Panc1 (cell line): ENCODE data around the gene TMEM258. TPM values are rescaled to one million over a fixed set of nuclear protein-coding genes. Genes with fewer than 3 reads are reported as not detected.

Experiments
- ATAC-seq: fragments of 200-7000 bp; cut with Tn5 transposase; 2 replicates; pipeline ENCODE4 v1.9.1; 2020; ENCODE audit warnings: mild to moderate bottlenecking, moderate library complexity
- BruUV-seq: library from RNA; stranded (reverse); fragments of 400-500 nt; replicated peaks from 2 replicates; lab custom pipeline; 2021; lab: Mats Ljungman, UMichigan
- CTCF ChIA-PET: fragments of 300-600 bp; sonication (Branson Sonifier 250); formaldehyde crosslinking; loops from one replicate; lab custom pipeline; 2022; ENCODE audit warnings: antibody characterized with exemption; lab: Charles Lee
- POLR2A ChIA-PET: fragments of 300-600 bp; sonication (Branson Sonifier 250); formaldehyde crosslinking; loops from one replicate; lab custom pipeline; 2022; ENCODE audit warnings: antibody characterized with exemption; lab: Charles Lee
- DNase-seq: peaks from one replicate; pipeline ENCODE4 v3.0.0-alpha.2; 2010; ENCODE audit warnings: low read depth, low spot score
- H3K27ac ChIP-seq: 2 replicates; pipeline ENCODE4 v1.5.1; 2011; ENCODE audit warnings: mild to moderate bottlenecking, low read length, inconsistent platforms
- H3K27me3 ChIP-seq: fragments of 200-500 bp; sonication (Bioruptor generic); 2 replicates; pipeline ENCODE4 v1.6.0; 2014; ENCODE audit warnings: low read length, inconsistent platforms; ENCODE audit not compliant: control insufficient read depth, insufficient read depth
- H3K36me3 ChIP-seq: fragments of 200-500 bp; sonication (Bioruptor generic); 2 replicates; pipeline ENCODE4 v1.5.1; 2014; ENCODE audit warnings: inconsistent platforms, mild to moderate bottlenecking, low read length, moderate library complexity; ENCODE audit not compliant: control insufficient read depth, insufficient read depth
- H3K4me1 ChIP-seq: 2 replicates; pipeline ENCODE4 v1.5.1; 2011; ENCODE audit warnings: inconsistent platforms, mild to moderate bottlenecking, low read length, moderate library complexity; ENCODE audit not compliant: control insufficient read depth, insufficient read depth
- H3K4me3 ChIP-seq, 2 experiments: 2 replicates each; pipeline ENCODE4 v1.5.1; 2011 to 2012; ENCODE audit warnings: low read depth in 2 of 2, low read length in 2 of 2, mild to moderate bottlenecking in 2 of 2, inconsistent platforms in 1 of 2, moderate library complexity in 1 of 2
- H3K9me3 ChIP-seq: fragments of 200-500 bp; sonication (Bioruptor generic); 2 replicates; pipeline ENCODE4 v1.5.1; 2014; ENCODE audit warnings: low read depth, mild to moderate bottlenecking, inconsistent platforms, low read length, moderate library complexity; ENCODE audit not compliant: control insufficient read depth, insufficient read depth
- POLR2AphosphoS5 ChIP-seq: IDR thresholded peaks from 2 replicates; pipeline ENCODE4 v1.6.1; 2012; ENCODE audit warnings: mild to moderate bottlenecking, low read depth, low read length, moderate library complexity
- SIN3A ChIP-seq: IDR thresholded peaks from 2 replicates; pipeline ENCODE4 v1.6.1; 2012; ENCODE audit warnings: low read depth, mild to moderate bottlenecking, low read length, moderate library complexity, borderline replicate concordance; ENCODE audit not compliant: insufficient read depth
- TCF7L2 ChIP-seq: IDR thresholded peaks from 2 replicates; pipeline ENCODE4 v1.6.1; 2011; ENCODE audit warnings: mild to moderate bottlenecking, low read depth, low read length, inconsistent platforms
- in situ Hi-C: cut with HindIII; loops from 2 replicates; pipeline ENCODE4 v1.10.0; 2016; ENCODE audit warnings: low sequenced_read_pairs, low pct_unique_long_range_greater_than_20kb
- intact Hi-C: fragments of 100-400 bp; cut with micrococcal nuclease; formaldehyde crosslinking; loops from one replicate; pipeline ENCODE4 v1.10.0; 2022; ENCODE audit not compliant: unreplicated experiment
- total RNA-seq: library from RNA; stranded (reverse); gene quantifications from one replicate; pipeline ENCODE4 v1.2.1, GENCODE V29; 2021; ENCODE audit not compliant: unreplicated experiment
- TF ChIP-seq, protein P1 (sequence below), 2 experiments: IDR thresholded peaks; 2 replicates each; pipeline ENCODE4 v1.6.1; 2011 to 2012; ENCODE audit warnings: low read depth in 2 of 2, control low read depth in 1 of 2, low read length in 1 of 2, mild to moderate bottlenecking in 1 of 2, moderate library complexity in 1 of 2; ENCODE audit not compliant: insufficient read depth in 1 of 2
- TF ChIP-seq, protein P2 (sequence below): fragments of 450-650 bp; IDR thresholded peaks from 2 replicates; pipeline ENCODE4 v1.5.1; 2017; ENCODE audit warnings: mild to moderate bottlenecking

TMEM258 gene
- total RNA-seq, 1 experiment from 2014 or later, result 139 TPM

DNA sequence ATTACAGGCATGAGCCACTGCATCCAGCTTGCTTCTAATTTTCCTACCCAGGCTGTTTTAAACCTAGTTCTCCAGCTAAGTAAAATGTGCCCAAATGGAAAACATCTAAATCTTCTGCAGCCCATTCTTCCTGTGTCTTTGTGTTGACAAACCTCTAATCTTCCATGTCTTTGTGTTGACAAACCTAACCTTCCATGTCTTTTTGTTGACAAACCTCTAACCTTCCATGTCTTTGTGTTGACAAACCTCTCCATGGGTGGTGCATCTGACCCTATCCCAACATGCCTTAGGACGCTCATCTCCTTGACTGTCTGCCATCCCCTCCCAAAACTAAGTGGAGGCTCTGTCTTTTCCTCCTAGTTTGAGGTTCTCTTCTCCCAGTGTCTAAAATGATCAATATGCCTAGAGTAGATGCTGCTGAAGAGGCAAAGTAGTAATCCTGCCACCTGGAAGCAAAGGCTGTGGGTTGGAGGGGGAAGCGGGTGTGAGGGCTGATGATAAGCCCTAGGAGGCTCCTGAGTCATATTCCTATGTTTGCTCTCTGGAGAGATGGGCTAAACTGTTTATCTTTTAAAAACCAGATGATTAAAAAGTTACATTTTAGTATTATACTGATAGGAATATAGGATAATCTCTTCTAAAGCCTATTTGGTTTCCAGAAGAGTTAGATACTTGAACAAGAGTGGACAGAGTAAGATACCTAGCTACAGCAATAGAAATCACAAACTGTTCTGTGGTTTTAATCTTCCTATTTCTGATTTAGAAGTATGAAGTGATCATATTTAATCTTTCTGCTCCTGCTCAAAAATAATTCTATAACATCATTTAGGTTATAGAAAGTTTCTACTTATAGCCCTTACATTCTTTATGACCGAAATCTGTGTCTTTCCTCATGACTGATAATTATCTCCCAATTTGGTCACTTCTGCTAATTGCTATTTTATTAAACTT is 8.2 kb upstream of the TMEM258 start:
- no peak overlapping the region for H3K27ac ChIP-seq
- intact Hi-C loops (no loop called here), in situ Hi-C loops (no loop called here)
- peaks cover 9% of the 10 kb centered on the region for H3K36me3 ChIP-seq
- H3K9me3 ChIP-seq, result no peaks in the 10 kb centered on the region
- no peak overlapping the region for H3K4me3 ChIP-seq
- no peak for ATAC-seq
- TF ChIP-seq, protein P1, sequence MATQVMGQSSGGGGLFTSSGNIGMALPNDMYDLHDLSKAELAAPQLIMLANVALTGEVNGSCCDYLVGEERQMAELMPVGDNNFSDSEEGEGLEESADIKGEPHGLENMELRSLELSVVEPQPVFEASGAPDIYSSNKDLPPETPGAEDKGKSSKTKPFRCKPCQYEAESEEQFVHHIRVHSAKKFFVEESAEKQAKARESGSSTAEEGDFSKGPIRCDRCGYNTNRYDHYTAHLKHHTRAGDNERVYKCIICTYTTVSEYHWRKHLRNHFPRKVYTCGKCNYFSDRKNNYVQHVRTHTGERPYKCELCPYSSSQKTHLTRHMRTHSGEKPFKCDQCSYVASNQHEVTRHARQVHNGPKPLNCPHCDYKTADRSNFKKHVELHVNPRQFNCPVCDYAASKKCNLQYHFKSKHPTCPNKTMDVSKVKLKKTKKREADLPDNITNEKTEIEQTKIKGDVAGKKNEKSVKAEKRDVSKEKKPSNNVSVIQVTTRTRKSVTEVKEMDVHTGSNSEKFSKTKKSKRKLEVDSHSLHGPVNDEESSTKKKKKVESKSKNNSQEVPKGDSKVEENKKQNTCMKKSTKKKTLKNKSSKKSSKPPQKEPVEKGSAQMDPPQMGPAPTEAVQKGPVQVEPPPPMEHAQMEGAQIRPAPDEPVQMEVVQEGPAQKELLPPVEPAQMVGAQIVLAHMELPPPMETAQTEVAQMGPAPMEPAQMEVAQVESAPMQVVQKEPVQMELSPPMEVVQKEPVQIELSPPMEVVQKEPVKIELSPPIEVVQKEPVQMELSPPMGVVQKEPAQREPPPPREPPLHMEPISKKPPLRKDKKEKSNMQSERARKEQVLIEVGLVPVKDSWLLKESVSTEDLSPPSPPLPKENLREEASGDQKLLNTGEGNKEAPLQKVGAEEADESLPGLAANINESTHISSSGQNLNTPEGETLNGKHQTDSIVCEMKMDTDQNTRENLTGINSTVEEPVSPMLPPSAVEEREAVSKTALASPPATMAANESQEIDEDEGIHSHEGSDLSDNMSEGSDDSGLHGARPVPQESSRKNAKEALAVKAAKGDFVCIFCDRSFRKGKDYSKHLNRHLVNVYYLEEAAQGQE (IDR thresholded peaks at IDR 0.05; ENCODE audit: insufficient read depth in 1 of 2, low read depth in 2 of 2, low read length in 1 of 2), result no peak
- TF ChIP-seq SIN3A, result no peak
- TF ChIP-seq, protein P2, sequence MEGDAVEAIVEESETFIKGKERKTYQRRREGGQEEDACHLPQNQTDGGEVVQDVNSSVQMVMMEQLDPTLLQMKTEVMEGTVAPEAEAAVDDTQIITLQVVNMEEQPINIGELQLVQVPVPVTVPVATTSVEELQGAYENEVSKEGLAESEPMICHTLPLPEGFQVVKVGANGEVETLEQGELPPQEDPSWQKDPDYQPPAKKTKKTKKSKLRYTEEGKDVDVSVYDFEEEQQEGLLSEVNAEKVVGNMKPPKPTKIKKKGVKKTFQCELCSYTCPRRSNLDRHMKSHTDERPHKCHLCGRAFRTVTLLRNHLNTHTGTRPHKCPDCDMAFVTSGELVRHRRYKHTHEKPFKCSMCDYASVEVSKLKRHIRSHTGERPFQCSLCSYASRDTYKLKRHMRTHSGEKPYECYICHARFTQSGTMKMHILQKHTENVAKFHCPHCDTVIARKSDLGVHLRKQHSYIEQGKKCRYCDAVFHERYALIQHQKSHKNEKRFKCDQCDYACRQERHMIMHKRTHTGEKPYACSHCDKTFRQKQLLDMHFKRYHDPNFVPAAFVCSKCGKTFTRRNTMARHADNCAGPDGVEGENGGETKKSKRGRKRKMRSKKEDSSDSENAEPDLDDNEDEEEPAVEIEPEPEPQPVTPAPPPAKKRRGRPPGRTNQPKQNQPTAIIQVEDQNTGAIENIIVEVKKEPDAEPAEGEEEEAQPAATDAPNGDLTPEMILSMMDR, result no peak
- no peak for TF ChIP-seq TCF7L2
- no peak for TF ChIP-seq POLR2AphosphoS5
- DNase-seq, result no peak
- ChIA-PET POLR2A (no interaction called here), CTCF (no interaction called here)
- BruUV-seq, result no TSS peak
- no peaks in the 10 kb centered on the region for H3K27me3 ChIP-seq
- H3K4me1 ChIP-seq, result peaks cover 9% of the 10 kb centered on the region; the same call in 1 of the 2 replicates

DNA sequence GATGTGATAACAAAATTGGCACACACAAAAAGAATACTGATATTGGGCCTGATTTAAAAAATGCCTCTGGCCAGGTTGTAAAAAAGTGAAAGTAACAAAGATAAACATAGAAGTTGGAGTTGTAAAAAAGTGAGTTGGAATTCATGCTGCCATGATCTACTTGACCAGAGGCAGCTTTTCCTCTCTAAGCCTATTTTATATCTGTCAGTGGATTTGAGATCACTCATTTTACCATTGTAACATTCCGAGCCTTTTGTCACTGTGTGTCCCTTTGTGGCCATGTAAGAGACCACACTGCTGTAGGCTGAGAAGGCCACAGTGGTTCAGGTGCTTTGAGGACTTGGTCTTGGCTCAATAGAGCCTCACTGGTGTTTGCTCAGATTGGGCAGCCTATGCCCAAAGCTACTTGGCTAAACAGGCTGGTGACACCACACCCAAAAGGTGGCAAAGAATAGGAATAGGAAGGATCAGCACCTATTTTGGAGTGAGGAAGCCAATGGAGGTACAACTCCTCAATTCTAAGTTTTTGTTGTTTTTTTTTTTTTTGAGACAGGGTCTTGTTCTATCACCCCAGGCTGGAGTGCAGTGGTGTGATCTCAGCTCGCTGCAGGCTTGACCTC is 7.4 kb upstream of the TMEM258 start:
- ChIA-PET CTCF (no interaction called here), POLR2A (no interaction called here)
- H3K27ac ChIP-seq, result no peak overlapping the region
- ATAC-seq (no peak), DNase-seq (no peak)
- peaks cover 11% of the 10 kb centered on the region for H3K36me3 ChIP-seq
- peaks cover 9% of the 10 kb centered on the region; the same call in 1 of the 2 replicates for H3K4me1 ChIP-seq
- no TSS peak for BruUV-seq
- no peaks in the 10 kb centered on the region for H3K9me3 ChIP-seq
- peak; percentile 32 for TF ChIP-seq POLR2AphosphoS5
- TF ChIP-seq, protein P2, result no peak
- intact Hi-C loops (no loop called here), in situ Hi-C loops (no loop called here)
- no peak overlapping the region for H3K4me3 ChIP-seq
- no peaks in the 10 kb centered on the region for H3K27me3 ChIP-seq
